ENCODE measurements around the gene CNTN5. TPM values are rescaled to one million over a fixed set of nuclear protein-coding genes. Genes with fewer than 3 reads are reported as not detected.

Gene CNTN5
- total and polyA plus RNA-seq, 2 donors (not counting 1 experiment from before 2014, with no cell fraction given) = 0.17 TPM; not detected in 1

DNA sequence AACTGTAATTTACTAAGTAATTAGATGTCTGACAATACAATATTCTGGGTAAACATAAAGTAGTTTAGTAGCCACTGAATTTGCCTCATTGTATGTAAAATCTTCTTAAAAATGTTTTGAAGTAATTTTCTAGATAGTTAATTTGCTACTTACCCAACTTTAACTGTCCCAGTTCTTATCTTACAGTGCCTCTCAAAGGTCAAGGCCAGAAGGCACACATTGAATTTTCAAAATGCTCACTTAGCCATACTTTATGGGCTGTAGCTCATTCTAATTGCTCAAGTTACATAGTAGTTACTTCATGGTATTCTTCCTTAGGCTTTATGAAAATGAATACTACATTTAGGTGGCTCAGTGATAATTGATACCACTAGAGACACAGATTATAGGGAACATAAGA, 666.6 kb downstream of the CNTN5 start:
- Histone ChIP-seq H3K79me2 (ENCODE audit: control insufficient read depth, insufficient read depth, low read length) (no peaks in the 10 kb centered on the region), H3K27me3 (ENCODE audit: control insufficient read depth, insufficient read depth, low read length) (no peaks in the 10 kb centered on the region), H4K20me1 (ENCODE audit: control insufficient read depth, extremely low read depth, insufficient read depth, low read length) (no peaks in the 10 kb centered on the region), H2AFZ (ENCODE audit: low read length) (no peak overlapping the region), H3K9me3 (ENCODE audit: control insufficient read depth, insufficient read depth, low read depth, low read length) (no peaks in the 10 kb centered on the region), H3K4me1 (ENCODE audit: control insufficient read depth, extremely low read depth, insufficient read depth, low read length) (no peaks in the 10 kb centered on the region), H3K36me3 (ENCODE audit: control insufficient read depth, insufficient read depth, low read length) (no peaks in the 10 kb centered on the region), H3K27ac (ENCODE audit: insufficient read depth, low read length) (no peak overlapping the region), H3K9ac (ENCODE audit: insufficient read depth, low read length) (no peak overlapping the region), H3K4me3 (replicated peaks in 1 of 4; ENCODE audit: control extremely low read depth in 1 of 4, insufficient read depth in 1 of 4, low read depth in 3 of 4, low read length in 4 of 4) (no peak overlapping the region), H3K4me2 (ENCODE audit: extremely low read depth, insufficient read depth, low read length) (no peak overlapping the region)
- DNase-seq (ENCODE audit: low read depth in 2 of 2) = peak in 1 of 2 donors; percentile 33
- no peak for TF ChIP-seq EZH2 (IDR thresholded peaks at IDR 0.05; ENCODE audit: low read length, missing control alignments)
- TF ChIP-seq, protein P1, sequence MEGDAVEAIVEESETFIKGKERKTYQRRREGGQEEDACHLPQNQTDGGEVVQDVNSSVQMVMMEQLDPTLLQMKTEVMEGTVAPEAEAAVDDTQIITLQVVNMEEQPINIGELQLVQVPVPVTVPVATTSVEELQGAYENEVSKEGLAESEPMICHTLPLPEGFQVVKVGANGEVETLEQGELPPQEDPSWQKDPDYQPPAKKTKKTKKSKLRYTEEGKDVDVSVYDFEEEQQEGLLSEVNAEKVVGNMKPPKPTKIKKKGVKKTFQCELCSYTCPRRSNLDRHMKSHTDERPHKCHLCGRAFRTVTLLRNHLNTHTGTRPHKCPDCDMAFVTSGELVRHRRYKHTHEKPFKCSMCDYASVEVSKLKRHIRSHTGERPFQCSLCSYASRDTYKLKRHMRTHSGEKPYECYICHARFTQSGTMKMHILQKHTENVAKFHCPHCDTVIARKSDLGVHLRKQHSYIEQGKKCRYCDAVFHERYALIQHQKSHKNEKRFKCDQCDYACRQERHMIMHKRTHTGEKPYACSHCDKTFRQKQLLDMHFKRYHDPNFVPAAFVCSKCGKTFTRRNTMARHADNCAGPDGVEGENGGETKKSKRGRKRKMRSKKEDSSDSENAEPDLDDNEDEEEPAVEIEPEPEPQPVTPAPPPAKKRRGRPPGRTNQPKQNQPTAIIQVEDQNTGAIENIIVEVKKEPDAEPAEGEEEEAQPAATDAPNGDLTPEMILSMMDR (conservative IDR thresholded peaks at IDR 0.05 in 1 of 2, IDR thresholded peaks at IDR 0.05 in 1 of 2; ENCODE audit: low read depth in 1 of 2, low read length in 2 of 2) = peak in 1 of 2 donors; percentile 24

DNA sequence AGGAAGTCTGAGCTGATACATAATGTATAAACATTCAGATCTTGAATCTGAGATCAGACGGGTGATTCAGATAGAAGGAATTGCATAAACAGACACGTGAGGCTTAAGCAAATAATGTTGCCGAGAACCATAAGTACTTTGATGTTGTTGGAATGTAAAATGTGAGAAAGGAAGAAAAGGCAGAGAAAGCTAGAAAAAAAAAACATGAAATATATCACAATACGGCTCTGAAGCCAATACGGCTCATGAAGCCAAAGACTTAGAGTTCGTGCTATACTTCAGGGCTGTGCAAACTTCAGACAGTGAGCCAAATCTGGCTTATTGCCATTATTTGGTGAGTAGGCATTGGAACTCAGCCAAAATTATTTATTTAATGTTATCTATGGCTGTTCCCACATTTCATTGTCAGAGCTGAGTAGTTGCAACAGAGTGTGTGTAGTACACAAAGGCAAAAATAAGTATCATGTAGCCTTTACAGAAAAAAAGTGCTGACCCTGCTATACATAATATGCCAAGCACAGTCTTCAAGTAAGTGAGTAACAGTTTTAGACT, 673.3 kb downstream of the CNTN5 start:
- Histone ChIP-seq H3K27me3 (ENCODE audit: control insufficient read depth, insufficient read depth, low read length) (no peaks in the 10 kb centered on the region), H3K4me1 (ENCODE audit: control insufficient read depth, extremely low read depth, insufficient read depth, low read length) (no peaks in the 10 kb centered on the region), H4K20me1 (ENCODE audit: control insufficient read depth, extremely low read depth, insufficient read depth, low read length) (no peaks in the 10 kb centered on the region), H3K79me2 (ENCODE audit: control insufficient read depth, insufficient read depth, low read length) (no peaks in the 10 kb centered on the region), H3K27ac (ENCODE audit: insufficient read depth, low read length) (peak overlapping the region; percentile 43), H3K36me3 (ENCODE audit: control insufficient read depth, insufficient read depth, low read length) (no peaks in the 10 kb centered on the region), H3K9me3 (ENCODE audit: control insufficient read depth, insufficient read depth, low read depth, low read length) (no peaks in the 10 kb centered on the region), H3K4me3 (replicated peaks in 1 of 4; ENCODE audit: control extremely low read depth in 1 of 4, insufficient read depth in 1 of 4, low read depth in 3 of 4, low read length in 4 of 4) (peak overlapping the region in 1 of 4 experiments; percentile 23), H3K4me2 (ENCODE audit: extremely low read depth, insufficient read depth, low read length) (peak overlapping the region; percentile 61), H3K9ac (ENCODE audit: insufficient read depth, low read length) (no peak overlapping the region), H2AFZ (ENCODE audit: low read length) (no peak overlapping the region)
- TF ChIP-seq, protein P1 (conservative IDR thresholded peaks at IDR 0.05 in 1 of 2, IDR thresholded peaks at IDR 0.05 in 1 of 2; ENCODE audit: low read depth in 1 of 2, low read length in 2 of 2) = no peak
- no peak for TF ChIP-seq EZH2 (IDR thresholded peaks at IDR 0.05; ENCODE audit: low read length, missing control alignments)
- DNase-seq (ENCODE audit: low read depth in 2 of 2) = peak; percentile 85 to 92

DNA sequence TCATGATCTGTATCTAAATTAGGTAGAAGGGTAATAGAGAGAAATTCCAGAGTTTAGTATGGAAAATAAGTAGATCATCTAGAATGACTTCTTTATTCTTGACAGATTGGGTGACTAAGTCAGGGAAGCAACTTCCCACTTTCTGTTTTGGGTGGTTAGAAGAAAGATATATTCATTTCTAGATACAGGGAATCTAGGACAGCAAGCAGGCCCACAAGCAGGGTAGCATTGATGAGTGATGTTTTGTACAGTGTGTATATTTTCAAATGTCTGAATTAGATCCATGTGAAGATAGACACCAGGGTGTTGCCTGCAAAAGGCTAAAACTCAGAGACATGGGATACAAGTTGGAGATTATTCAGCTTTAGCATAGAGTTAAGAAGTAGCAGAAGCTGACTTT, 674.4 kb downstream of the CNTN5 start:
- H3K27ac ChIP-seq (ENCODE audit: insufficient read depth, low read length) = no peak overlapping the region
- H3K36me3 ChIP-seq (ENCODE audit: control insufficient read depth, insufficient read depth, low read length) = no peaks in the 10 kb centered on the region
- TF ChIP-seq EZH2 (IDR thresholded peaks at IDR 0.05; ENCODE audit: low read length, missing control alignments) = no peak
- TF ChIP-seq, protein P1 (conservative IDR thresholded peaks at IDR 0.05 in 1 of 2, IDR thresholded peaks at IDR 0.05 in 1 of 2; ENCODE audit: low read depth in 1 of 2, low read length in 2 of 2) = no peak
- no peak overlapping the region for H3K4me3 ChIP-seq (replicated peaks in 1 of 4; ENCODE audit: control extremely low read depth in 1 of 4, insufficient read depth in 1 of 4, low read depth in 3 of 4, low read length in 4 of 4)
- no peaks in the 10 kb centered on the region for H3K4me1 ChIP-seq (ENCODE audit: control insufficient read depth, extremely low read depth, insufficient read depth, low read length)
- H2AFZ ChIP-seq (ENCODE audit: low read length) = no peak overlapping the region
- H3K9me3 ChIP-seq (ENCODE audit: control insufficient read depth, insufficient read depth, low read depth, low read length) = no peaks in the 10 kb centered on the region
- no peaks in the 10 kb centered on the region for H3K79me2 ChIP-seq (ENCODE audit: control insufficient read depth, insufficient read depth, low read length)
- no peak overlapping the region for H3K9ac ChIP-seq (ENCODE audit: insufficient read depth, low read length)
- no peaks in the 10 kb centered on the region for H4K20me1 ChIP-seq (ENCODE audit: control insufficient read depth, extremely low read depth, insufficient read depth, low read length)
- H3K27me3 ChIP-seq (ENCODE audit: control insufficient read depth, insufficient read depth, low read length) = no peaks in the 10 kb centered on the region
- DNase-seq (ENCODE audit: low read depth in 2 of 2) = peak in 1 of 2 donors; percentile 9
- H3K4me2 ChIP-seq (ENCODE audit: extremely low read depth, insufficient read depth, low read length) = no peak overlapping the region
